Pancreas (tissue), 10 donors: ENCODE measurements around the gene HIBADH. TPM values are rescaled to one million over a fixed set of nuclear protein-coding genes. Genes with fewer than 3 reads are reported as not detected.
"Not testable (repeated sequence)": the region's sequence is repeated elsewhere in the genome, so short reads cannot be mapped to it uniquely, and the experiment has no call there.

Experiments
- ATAC-seq, 4 donors: fragments of 200-7000 bp; cut with Tn5 transposase; one replicate each; pipeline versions ENCODE4 v1.8.0 to v1.9.1; 2020; ENCODE audit warnings: mild to moderate bottlenecking in 4 of 4, moderate library complexity in 4 of 4
- DNase-seq, 6 donors: peaks; one replicate each; pipeline ENCODE4 v3.0.0-alpha.2; 2020
- FAIRE-seq: peaks from 2 replicates; lab custom pipeline; 2012; peaks lifted over from hg19 to GRCh38; lab: Jason Lieb, UNC
- H3K27ac ChIP-seq, 4 donors: fragments of 200-600 bp; sonication (generic); 1 replicate in 3 of 4; 2 replicates in 1 of 4; pipeline versions ENCODE4 v1.5.0 to v1.8.0; 2020
- H3K27me3 ChIP-seq, 4 donors: fragments of 200-600 bp; one replicate each; pipeline ENCODE4 v1.8.0; 2021
- H3K36me3 ChIP-seq, 3 donors: fragments of 200-600 bp; sonication (generic) in 1 of 3; one replicate each; pipeline versions ENCODE4 v1.5.0 to v1.8.0; 2020 to 2021
- H3K4me1 ChIP-seq, 3 donors: fragments of 200-600 bp; one replicate each; pipeline ENCODE4 v1.8.0; 2021
- H3K4me3 ChIP-seq, 4 donors: fragments of 200-600 bp; sonication (generic) in 2 of 4; one replicate each; pipeline versions ENCODE4 v1.5.0 to v1.8.0; 2020 to 2021
- H3K9me3 ChIP-seq, 4 donors: fragments of 200-600 bp; one replicate each; pipeline ENCODE4 v1.8.0; 2021
- WGBS, 2 donors: extraction: QIAGEN DNeasy Blood & Tissue Kit; methylation state at CpG; one replicate each; pipeline ENCODE4 v1.1.7; 2013; 5-methylcytosine and 5-hydroxymethylcytosine counted together
- intact Hi-C, 3 donors: fragments of 100-400 bp; cut with DNase I; formaldehyde crosslinking; loops; one replicate each; pipeline versions ENCODE4 v1.11.1 to v1.14.2; 2022
- polyA plus RNA-seq, 2 donors: library from polyadenylated mRNA; stranded (reverse); fragments of 200-250 nt; gene quantifications; one replicate each; pipeline ENCODE4 v1.2.3, GENCODE V29; 2013
- total RNA-seq, 6 donors: library from RNA; stranded (reverse); fragmentation: NEBNext Ultra II Directional in 4 of 6; extraction: Animal tissue kit (Norgen Biotek cat#: 25700) in 4 of 6; gene quantifications; one replicate each; pipeline versions ENCODE4 v1.2.1 to v1.2.4, GENCODE V29; 2021 to 2023
- TF ChIP-seq, protein P1 (sequence below), 4 donors: fragments of 200-600 bp; sonication (generic) in 3 of 4; IDR thresholded peaks; one replicate each; pipeline versions ENCODE4 v1.5.0 to v1.8.0; 2021; ENCODE audit warnings: antibody characterized with exemption in 4 of 4
- donor health status: healthy with polysubstance abuse.
- donor health status: DM: no; HTN: no; CAD: no; lungs with moderate emphysema.
- donor health status: DM: no; HTN: no; CAD: no.
- donor health status: control.
- donor health status: control.
- donor health status: Bipolar disorder and iron deficiency.
- donor health status: DM: yes; HTN: yes; CAD: no.
- donor health status: DM: no; HTN: no; CAD: no.
- donor health status: DM: no; HTN: no; CAD: no.
- donor health status: DM: yes; HTN: yes; CAD: no.

HIBADH gene
- total and polyA plus RNA-seq, 8 donors: 10.2 to 23.3 (median 14.2) TPM

DNA sequence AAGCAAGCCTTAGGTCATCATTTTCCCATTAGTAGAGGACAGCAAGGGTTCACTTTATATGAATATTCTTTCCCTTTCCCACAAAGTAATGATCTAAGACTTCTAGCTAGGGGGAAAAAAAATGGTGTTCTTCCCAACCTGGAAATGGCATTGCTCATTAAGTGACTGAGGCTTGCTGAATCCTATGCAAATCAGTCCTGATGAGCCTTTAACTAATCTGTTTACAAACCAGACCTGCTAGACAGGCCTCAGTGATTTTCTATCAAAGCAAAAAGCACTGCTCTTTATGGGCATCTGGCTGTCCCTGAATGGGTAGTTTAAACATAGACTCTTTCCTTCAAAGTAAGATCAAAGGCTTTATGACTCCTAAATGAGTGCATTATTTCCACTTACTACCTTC lies 146.3 kb downstream of the HIBADH start:
- FAIRE-seq: no peak
- no peak for ATAC-seq

DNA sequence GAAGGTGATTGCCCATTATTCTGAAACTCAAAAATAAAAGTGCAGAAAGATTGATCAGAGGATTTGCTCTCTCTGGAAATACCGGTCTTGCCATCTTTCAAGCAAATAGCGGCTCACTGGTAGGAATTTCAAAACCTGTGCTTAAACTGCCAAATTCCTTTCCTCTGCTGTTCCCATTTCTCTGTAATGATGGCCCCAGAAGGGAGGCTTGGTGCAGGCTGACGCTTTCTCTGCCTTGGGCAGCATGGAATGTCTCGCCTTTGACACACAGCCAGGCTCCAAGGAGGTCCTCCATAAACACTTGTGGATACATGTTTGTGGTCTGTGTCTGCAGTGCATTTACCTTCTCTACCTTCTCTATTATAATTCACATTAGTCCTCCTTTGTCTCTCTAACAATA lies 146.8 kb downstream of the HIBADH start:
- no peak for ATAC-seq
- DNase-seq: no peak
- no peak overlapping the region for H3K4me3 ChIP-seq
- no peaks in the 10 kb centered on the region for H3K27me3 ChIP-seq
- H3K4me1 ChIP-seq: no peaks in the 10 kb centered on the region
- H3K27ac ChIP-seq: no peak overlapping the region
- 80 to 90% methylated on average over 4 of the region's 4 CpGs for WGBS, 2 donors
- H3K36me3 ChIP-seq: no peaks in the 10 kb centered on the region
- no peaks in the 10 kb centered on the region for H3K9me3 ChIP-seq
- TF ChIP-seq, protein P1, sequence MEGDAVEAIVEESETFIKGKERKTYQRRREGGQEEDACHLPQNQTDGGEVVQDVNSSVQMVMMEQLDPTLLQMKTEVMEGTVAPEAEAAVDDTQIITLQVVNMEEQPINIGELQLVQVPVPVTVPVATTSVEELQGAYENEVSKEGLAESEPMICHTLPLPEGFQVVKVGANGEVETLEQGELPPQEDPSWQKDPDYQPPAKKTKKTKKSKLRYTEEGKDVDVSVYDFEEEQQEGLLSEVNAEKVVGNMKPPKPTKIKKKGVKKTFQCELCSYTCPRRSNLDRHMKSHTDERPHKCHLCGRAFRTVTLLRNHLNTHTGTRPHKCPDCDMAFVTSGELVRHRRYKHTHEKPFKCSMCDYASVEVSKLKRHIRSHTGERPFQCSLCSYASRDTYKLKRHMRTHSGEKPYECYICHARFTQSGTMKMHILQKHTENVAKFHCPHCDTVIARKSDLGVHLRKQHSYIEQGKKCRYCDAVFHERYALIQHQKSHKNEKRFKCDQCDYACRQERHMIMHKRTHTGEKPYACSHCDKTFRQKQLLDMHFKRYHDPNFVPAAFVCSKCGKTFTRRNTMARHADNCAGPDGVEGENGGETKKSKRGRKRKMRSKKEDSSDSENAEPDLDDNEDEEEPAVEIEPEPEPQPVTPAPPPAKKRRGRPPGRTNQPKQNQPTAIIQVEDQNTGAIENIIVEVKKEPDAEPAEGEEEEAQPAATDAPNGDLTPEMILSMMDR (IDR thresholded peaks at IDR 0.05): no peak
- no peak for FAIRE-seq
- intact Hi-C loops: no loop called here

More for the DNA sequence above, 146.3 kb downstream of the HIBADH start:
- H3K4me3 ChIP-seq: no peak overlapping the region
- H3K27ac ChIP-seq: no peak overlapping the region
- H3K36me3 ChIP-seq: no peaks in the 10 kb centered on the region
- H3K4me1 ChIP-seq: no peaks in the 10 kb centered on the region
- H3K9me3 ChIP-seq: no peaks in the 10 kb centered on the region
- intact Hi-C loops: no loop called here
- DNase-seq: no peak
- H3K27me3 ChIP-seq: no peaks in the 10 kb centered on the region
- TF ChIP-seq, protein P1 (IDR thresholded peaks at IDR 0.05): no peak

DNA sequence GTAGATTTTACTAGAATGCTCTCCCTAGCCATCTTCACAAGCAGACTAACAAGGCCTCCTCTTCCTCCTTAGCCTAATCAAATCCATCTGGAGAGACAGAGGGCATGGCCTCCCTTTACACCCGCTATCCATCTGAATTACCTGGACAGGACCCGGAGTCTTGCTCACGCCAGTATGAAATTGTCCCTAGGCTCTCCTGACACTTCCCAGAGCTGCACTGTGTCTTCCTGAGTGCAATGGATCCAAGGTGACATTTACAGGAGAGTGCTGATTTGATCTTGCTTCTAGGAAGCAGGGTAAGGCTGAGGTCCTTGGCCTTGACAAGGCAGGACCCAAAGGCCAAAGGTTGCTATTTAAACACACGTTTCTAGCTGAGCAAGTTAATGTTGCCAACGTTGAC lies 147.8 kb downstream of the HIBADH start:
- FAIRE-seq: no peak
- intact Hi-C loops: no loop called here
- WGBS, 2 donors: 64 to 65% methylated on average over 5 of the region's 5 CpGs

DNA sequence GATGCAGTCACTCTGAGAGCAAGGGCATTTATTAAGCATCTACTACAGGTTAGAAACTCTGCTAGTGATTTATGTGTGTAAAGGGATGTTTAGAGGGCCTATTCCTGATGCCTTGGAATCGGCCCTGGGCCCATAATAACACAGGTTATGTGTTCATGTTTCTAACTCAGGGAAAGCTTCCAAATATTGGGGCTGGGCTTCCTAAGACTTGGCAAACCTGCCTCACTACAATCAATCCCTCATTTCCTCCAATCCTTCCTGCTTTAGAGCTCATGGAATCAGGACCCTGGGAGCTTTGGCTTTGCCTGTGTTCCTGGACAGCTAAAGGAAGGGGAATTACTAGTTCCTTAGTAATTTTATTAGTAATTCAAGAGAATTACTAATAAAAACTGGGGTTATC lies 148.8 kb downstream of the HIBADH start:
- H3K4me3 ChIP-seq: no peak overlapping the region
- H3K9me3 ChIP-seq: no peaks in the 10 kb centered on the region
- 61 to 69% methylated on average over 1 of the region's 1 CpG for WGBS, 2 donors
- H3K4me1 ChIP-seq: no peaks in the 10 kb centered on the region
- no peak overlapping the region for H3K27ac ChIP-seq
- no peak for DNase-seq
- no peaks in the 10 kb centered on the region for H3K27me3 ChIP-seq
- FAIRE-seq: no peak
- intact Hi-C loops: no loop called here
- no peaks in the 10 kb centered on the region for H3K36me3 ChIP-seq
- ATAC-seq: no peak
- TF ChIP-seq, protein P1 (IDR thresholded peaks at IDR 0.05): no peak

More for the DNA sequence above, 147.8 kb downstream of the HIBADH start:
- ATAC-seq: no peak
- Histone ChIP-seq H3K4me1 (no peaks in the 10 kb centered on the region), H3K9me3 (no peaks in the 10 kb centered on the region), H3K4me3 (no peak overlapping the region), H3K27ac (no peak overlapping the region), H3K27me3 (no peaks in the 10 kb centered on the region), H3K36me3 (no peaks in the 10 kb centered on the region)
- TF ChIP-seq, protein P1 (IDR thresholded peaks at IDR 0.05): no peak
- no peak for DNase-seq

DNA sequence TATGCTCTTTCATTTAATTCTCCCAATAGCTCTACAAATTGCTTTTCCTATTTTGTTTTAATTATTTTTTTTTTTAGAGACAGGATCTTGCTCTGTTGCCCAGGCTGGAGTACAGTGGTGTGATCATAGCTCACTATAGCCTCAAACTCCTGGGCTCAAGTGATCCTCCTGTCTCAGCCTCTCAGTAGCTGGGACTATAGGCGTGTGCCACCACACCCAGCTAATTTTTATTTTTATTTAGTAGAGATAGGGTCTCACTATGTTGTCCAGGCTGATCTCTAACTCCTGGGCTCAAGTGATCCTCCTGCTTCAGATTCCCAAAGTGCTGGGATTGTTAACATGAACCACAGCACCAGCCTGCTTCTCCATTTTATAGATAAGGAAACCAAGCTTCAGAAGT lies 151.3 kb downstream of the HIBADH start:
- DNase-seq, H3K4me3 ChIP-seq, ATAC-seq, H3K9me3 ChIP-seq, FAIRE-seq, H3K27ac ChIP-seq, H3K36me3 ChIP-seq, H3K27me3 ChIP-seq, intact Hi-C loops, H3K4me1 ChIP-seq: not testable (repeated sequence)
- WGBS, 2 donors: 93 to 96% methylated on average over 1 of the region's 1 CpG
